ENCODE measurements around the gene NDUFA12.

The NDUFA12 gene

GRCh38 chr12:94971923-94972322, 31.6 kb downstream of the NDUFA12 start:
- no peak for TF ChIP-seq CTCF (IDR thresholded peaks at IDR 0.05; ENCODE audit: insufficient read depth, low read depth, low read length, missing control alignments)
- no peak for DNase-seq (ENCODE audit: low read depth)
- H3K4me3 ChIP-seq (ENCODE audit: low read length), result no peak overlapping the region

DNA sequence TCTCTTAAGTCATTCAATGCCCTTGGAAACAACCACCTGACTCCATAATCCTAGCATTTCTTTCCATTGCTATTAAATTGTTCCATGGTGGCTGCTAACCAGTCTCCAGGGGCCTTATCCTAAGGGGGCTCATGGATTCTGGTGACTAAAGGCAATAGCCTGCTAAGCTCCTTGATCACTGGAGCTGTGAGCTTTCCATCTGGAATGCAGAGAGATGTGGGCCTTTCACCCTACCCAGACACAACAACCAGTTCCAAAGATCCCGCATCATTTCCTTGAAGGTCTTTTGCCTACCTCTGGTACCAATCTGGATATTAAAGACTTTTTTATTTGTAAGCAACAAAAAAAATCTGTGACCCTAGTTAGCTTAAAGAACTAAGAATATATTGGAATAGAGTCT, 32.9 kb downstream of the NDUFA12 start:
- TF ChIP-seq CTCF (IDR thresholded peaks at IDR 0.05; ENCODE audit: insufficient read depth, low read depth, low read length, missing control alignments), result no peak
- H3K4me3 ChIP-seq (ENCODE audit: low read length), result no peak overlapping the region
- DNase-seq (ENCODE audit: low read depth), result no peak

- H3K4me3 ChIP-seq (ENCODE audit: low read length), result no peak overlapping the region
- TF ChIP-seq CTCF (IDR thresholded peaks at IDR 0.05; ENCODE audit: insufficient read depth, low read depth, low read length, missing control alignments), result no peak
- DNase-seq (ENCODE audit: low read depth), result no peak
Observed at GRCh38 chr12:94969424-94969823, 34.1 kb downstream of the NDUFA12 start.

GRCh38 chr12:94965982-94966630, 37.4 kb downstream of the NDUFA12 start:
- TF ChIP-seq CTCF (IDR thresholded peaks at IDR 0.05; ENCODE audit: insufficient read depth, low read depth, low read length, missing control alignments), result no peak
- no peak for DNase-seq (ENCODE audit: low read depth)
- H3K4me3 ChIP-seq (ENCODE audit: low read length), result no peak overlapping the region

- no peak for TF ChIP-seq CTCF (IDR thresholded peaks at IDR 0.05; ENCODE audit: insufficient read depth, low read depth, low read length, missing control alignments)
- DNase-seq (ENCODE audit: low read depth), result no peak
- H3K4me3 ChIP-seq (ENCODE audit: low read length), result no peak overlapping the region
Observed at GRCh38 chr12:94963649-94964048, 39.8 kb downstream of the NDUFA12 start.

GRCh38 chr12:94962670-94963069, 40.8 kb downstream of the NDUFA12 start:
- no peak overlapping the region for H3K4me3 ChIP-seq (ENCODE audit: low read length)
- DNase-seq (ENCODE audit: low read depth), result no peak
- TF ChIP-seq CTCF (IDR thresholded peaks at IDR 0.05; ENCODE audit: insufficient read depth, low read depth, low read length, missing control alignments), result no peak

DNA sequence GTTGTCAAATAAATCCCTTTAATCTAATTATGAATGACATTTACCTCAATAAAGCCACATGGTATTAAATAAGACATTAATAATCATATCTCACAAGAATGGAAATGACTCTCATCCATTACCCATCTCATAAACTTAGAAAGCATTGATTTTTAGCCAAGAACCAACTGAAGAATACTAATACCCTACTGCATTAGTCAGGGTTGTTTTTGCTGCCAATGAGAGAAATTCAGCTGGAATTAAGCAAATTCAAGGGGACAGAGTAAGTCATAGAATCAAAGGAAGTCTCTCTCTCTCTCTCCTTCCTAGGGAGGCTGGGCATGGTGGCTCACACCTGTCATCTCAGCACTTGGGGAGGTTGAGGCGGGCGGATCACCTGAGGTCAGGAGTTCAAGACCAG, 41.6 kb downstream of the NDUFA12 start:
- no peak overlapping the region for H3K4me3 ChIP-seq (ENCODE audit: low read length)
- no peak for DNase-seq (ENCODE audit: low read depth)
- no peak for TF ChIP-seq CTCF (IDR thresholded peaks at IDR 0.05; ENCODE audit: insufficient read depth, low read depth, low read length, missing control alignments)
